A204.1 (cell line): Measurements from ENCODE around the gene VPS35L.

Experiments used
- FAIRE-seq: peaks from 2 replicates; lab custom pipeline; 2012; peaks lifted over from hg19 to GRCh38; lab: Jason Lieb, UNC

The VPS35L gene

DNA sequence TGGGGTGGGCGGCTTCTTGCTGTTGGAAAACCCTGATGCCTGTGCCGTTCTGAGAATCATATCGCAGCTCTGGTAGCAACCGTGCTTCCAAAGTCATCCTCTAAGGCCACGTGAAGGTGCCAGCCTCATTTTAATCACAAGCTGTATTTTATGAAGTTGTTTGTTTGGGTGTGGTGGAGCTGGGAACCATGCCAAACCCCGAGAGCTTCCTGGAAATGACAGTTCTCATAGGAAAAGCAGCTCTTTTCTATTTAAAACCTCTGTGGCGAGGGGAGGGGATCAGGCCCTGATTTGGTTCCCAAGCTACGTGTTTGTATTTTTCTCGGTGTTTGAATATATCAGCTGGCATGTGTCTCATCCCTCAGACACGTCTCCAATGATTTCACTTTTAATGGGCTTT lies 140.8 kb downstream of the VPS35L start:
- FAIRE-seq = no peak

- no peak for FAIRE-seq
Observed at GRCh38 chr16:19696961-19697360, 141.5 kb downstream of the VPS35L start.

DNA sequence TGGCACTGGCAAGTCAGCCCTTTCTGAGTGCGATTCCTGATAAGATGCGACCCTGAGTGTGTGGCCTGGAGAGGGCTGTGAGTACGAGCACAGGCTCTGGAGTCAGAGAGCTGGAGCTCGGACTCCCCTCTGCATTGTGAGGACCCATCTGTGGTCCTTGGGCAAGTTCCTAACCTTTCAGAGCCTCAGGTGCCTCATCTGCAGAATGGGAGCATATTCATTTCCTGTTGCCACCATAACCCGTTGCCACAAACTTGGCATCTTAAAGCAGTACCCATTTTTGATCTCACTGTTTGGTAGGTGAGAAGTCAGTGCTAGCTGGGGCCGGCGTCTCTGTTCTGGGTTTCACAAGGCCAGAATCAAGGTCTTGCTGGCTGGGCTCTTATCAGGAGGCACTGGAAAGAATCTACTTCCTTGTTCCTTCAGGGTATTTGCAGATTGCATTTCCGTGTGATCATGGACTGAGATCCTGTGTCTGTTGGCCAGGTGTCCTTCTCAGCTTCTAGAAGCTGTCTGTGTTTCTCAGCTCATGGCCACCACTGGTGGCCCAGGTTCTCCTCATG lies 142.3 kb downstream of the VPS35L start:
- FAIRE-seq = no peak

- no peak for FAIRE-seq
Observed at GRCh38 chr16:19698480-19699465, 143.3 kb downstream of the VPS35L start.

DNA sequence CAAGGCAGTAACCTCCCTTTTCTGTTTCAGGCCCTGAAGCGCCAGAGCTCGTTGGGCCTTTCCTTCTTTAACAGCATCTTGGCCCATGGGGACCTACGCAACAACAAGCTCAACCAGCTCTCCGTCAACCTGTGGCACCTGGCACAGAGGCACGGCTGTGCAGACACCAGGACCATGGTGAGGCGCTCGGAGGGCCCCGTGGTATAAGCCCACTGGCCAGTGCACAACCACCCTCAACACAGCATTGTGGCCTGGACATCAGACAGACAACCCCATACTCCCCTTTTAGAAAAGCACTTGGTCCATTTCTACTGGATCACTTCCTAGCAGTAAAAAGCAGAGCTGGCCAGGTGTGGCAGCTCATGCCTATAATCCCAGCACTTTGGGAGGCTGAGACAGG lies 144.0 kb downstream of the VPS35L start:
- FAIRE-seq = no peak

GRCh38 chr16:19700319-19700781 lies 144.8 kb downstream of the VPS35L start:
- FAIRE-seq = no peak

- FAIRE-seq = no peak
Observed at GRCh38 chr16:19701091-19701490, 145.6 kb downstream of the VPS35L start.

DNA sequence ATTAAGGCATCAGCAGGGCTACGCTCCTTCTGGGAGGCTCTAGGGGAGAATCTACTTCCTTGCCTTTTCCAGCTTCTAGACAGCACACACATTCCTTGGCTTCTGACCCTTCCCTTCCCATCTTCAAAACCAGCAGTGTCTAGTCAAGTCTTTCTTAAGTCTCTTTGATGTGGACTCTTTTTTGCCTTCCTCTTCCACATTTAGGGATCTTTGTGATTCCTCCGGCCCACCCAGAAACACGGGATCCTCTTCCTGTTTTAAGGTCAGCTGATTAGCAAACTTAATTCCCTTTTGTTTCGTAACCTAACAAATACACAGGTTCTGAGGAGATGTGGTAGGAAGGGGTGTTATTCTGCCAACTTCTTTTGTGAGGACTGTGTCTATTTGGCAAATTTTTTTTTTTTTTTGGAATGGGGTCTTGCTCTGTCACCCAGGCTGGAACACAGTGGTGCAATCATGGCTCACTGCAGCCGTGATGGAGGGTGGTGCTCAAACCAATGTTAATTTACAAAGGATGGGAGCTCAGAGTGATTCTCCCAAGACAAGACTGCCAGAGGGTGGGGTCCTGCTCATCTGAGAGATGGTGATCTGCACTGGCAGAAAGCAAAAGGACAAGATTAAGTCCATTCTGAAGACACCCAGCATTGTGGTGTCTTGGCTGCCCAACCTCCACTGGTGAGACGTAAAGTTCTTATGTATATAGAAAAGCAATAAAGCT lies 147.8 kb downstream of the VPS35L start:
- FAIRE-seq = no peak

- no peak for FAIRE-seq
Observed at GRCh38 chr16:19704321-19705145, 149.0 kb downstream of the VPS35L start.

DNA sequence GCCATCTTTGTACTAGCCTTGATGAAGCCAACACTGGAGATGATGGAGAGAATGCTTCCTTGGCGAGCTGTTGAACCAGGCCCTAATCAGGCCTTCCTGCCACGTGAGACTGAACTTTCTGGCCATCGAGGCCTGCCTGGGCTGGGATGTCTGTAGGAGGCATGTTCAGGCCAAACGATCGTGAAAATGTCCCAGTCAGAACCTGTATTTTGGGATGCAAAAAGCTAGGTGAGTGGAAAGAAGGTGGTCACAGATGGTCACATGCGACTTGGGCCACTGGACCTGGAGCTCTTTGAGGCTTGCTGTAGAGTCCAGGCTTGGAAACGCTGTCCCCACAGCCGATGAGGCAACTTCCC lies 149.6 kb downstream of the VPS35L start:
- FAIRE-seq = no peak

DNA sequence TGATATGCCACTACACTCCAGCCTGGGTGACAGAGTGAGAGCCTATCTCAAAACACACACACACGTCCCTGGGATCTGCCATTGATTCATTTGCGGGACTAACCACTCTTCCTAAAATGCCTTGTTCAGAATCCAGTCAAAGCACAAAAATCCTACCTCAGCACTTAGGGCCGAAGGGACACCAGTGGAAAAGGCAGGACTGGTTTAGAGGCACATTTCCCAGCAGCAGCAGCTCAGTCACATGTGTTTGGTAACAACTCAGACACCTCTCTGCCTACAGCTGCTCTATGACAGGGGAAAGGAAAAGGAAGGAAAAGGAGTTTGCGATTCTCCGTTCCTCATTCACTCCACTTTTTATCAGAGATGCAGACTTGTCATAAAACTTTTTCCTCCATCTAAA lies 150.3 kb downstream of the VPS35L start:
- no peak for FAIRE-seq

DNA sequence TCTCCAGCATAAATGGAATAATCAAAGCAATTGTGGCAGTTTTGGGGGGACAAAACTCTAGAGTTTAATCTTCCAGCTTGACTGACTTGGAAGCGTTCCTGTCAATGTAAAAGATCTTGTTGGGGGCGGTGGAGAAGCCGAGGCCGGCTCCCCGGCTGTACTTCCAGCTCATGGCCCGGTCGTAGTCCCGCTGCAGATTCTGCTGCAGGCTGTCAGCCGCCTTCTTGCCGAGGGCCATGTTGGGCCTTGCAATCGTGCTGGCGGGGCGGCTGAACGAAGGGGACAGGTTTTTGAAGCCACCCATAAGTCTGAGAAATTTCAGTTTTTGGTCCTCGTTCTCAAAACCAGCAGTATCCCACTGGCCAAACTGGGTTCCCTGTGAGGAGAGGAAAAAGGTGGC lies 151.3 kb downstream of the VPS35L start:
- no peak for FAIRE-seq

DNA sequence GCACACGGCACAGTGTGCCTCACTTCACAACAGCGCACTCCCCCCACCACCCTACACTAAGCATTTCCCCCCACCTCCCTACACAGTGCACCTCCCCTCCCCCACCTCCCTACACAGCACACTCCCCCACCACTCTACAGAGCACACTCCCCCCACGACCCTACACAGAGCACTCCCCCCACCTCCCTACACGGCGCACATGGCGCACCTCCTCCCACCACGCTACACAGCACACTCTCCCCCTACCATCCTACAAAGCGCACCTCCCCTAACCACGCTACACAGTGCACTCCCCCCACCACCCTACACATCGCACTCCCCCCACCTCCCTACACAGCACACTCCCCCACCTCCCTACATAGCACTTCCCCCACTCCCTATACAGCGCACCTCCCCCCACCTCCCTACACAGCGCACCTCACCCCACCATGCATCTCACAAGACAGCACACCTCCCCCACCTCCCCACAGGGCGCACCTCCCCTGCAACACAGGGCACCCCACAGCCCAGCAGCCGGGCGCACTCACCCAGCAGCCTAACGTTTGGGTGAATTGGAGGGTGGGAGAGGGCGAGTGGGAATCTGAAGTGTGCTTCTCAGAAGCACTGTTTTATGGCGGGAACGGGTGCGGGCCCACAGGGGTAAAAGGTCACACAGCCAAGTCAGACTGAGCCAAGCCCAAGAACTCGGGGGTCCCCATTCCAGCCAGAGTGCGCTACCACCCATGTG lies 152.2 kb downstream of the VPS35L start:
- no peak for FAIRE-seq

DNA sequence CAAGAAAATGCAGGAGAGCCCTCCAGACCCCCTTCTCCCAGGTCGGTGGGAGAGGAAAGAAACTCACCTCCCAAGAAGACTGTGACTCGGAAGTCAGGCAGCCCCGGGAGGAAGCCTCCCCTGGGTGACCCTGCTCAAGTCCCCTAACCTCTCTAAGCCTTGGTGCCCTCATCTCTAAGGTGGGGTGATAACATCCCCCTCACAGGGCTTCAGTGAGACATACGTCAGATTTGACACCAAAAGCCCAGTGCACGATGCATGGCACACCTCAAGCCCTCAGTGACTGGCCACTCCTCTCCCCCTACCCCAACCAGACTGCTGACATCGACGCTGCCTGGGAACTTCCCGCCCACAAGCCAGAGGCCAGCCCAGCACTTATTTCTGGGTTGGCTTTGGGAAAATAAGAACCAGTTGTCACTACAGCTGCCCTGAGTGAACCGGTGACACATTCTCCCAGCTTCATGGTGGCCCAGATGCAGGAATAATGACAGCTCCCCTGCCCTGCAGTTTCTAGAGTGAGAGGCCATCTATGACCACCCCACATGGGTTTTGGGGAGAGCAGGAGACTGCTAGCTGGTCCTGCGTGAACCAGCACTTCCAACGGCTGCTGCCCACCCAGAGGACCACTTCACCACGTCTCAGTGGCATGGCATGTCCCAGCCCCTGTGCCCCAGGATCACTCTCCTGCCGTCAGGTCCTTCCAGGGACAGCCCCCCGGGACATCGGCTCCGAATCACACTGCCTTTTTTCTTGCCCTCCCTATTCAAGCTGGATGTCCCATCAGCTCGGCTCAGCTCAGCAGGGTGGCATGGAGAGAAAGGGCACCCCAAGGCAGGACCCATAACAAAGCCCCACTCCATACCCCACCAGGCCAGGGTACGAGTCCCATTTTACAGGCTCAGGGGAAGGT lies 153.0 kb downstream of the VPS35L start:
- no peak for FAIRE-seq

GRCh38 chr16:19709381-19710136 lies 154.1 kb downstream of the VPS35L start:
- FAIRE-seq = no peak

- no peak for FAIRE-seq
Observed at GRCh38 chr16:19710191-19710908, 154.8 kb downstream of the VPS35L start.

DNA sequence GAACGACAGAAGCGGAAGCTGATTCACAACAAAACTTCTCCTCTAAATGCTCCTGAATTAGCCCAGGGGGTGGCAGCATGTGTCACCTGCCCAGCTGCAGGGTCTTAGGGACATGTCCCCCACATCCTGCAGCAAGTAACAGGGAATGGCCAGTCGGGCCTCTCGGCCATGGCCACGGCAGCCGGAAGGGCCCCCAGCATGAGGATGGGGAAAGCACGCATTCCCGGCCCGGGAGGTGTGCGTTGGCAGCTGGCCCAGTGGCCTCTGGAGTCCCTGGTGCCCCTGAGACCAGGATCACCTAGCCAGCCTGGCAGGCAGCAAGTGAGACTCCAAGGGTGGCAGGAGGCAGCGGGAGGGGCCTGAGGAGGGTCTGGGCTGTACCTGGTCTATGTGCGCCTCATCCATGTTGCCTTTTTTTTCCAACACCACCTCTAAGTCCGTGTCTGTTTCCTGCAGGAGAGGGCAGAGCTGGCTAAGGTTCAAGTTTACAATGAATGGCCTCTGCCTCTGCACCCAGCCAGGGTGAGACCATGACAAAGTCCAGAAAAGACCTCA lies 155.6 kb downstream of the VPS35L start:
- FAIRE-seq = no peak

GRCh38 chr16:19711643-19712042 lies 156.1 kb downstream of the VPS35L start:
- no peak for FAIRE-seq
